HepG2 (cell line): ENCODE data around the gene TASOR2. TPM values are rescaled to one million over a fixed set of nuclear protein-coding genes. Genes with fewer than 3 reads are reported as not detected.

Experiments
- ARID2 ChIP-seq: sonication (generic); formaldehyde crosslinking; IDR thresholded peaks from 2 replicates; pipeline ENCODE4 v1.8.1; 2022; ENCODE audit warnings: mild to moderate bottlenecking, missing genetic modification reagents, borderline replicate concordance
- BCLAF1 ChIP-seq: fragments of 450-650 bp; IDR thresholded peaks from 2 replicates; pipeline ENCODE4 v1.6.1; 2017; ENCODE audit warnings: mild to moderate bottlenecking
- CBX1 ChIP-seq: IDR thresholded peaks from one replicate; pipeline ENCODE4 v1.6.1; 2016; ENCODE audit warnings: antibody characterized with exemption, low read depth
- CHCHD3 ChIP-seq: sonication (generic); formaldehyde crosslinking; IDR thresholded peaks from 2 replicates; pipeline ENCODE4 v1.8.0; 2022; ENCODE audit warnings: mild to moderate bottlenecking, missing genetic modification reagents, moderate library complexity
- FOSL2 ChIP-seq: sonication (generic); formaldehyde crosslinking; IDR thresholded peaks from 2 replicates; pipeline ENCODE4 v1.4.0; 2020; ENCODE audit warnings: missing genetic modification reagents
- FOXC1 ChIP-seq: sonication (generic); formaldehyde crosslinking; IDR thresholded peaks from 2 replicates; pipeline ENCODE4 v1.8.0; 2022; ENCODE audit warnings: mild to moderate bottlenecking, missing genetic modification reagents, borderline replicate concordance
- HOXA3 ChIP-seq: sonication (generic); formaldehyde crosslinking; IDR thresholded peaks from 2 replicates; pipeline ENCODE4 v1.5.0; 2020; ENCODE audit warnings: missing genetic modification reagents
- HOXD1 ChIP-seq: sonication (generic); formaldehyde crosslinking; IDR thresholded peaks from 2 replicates; pipeline ENCODE4 v1.5.0; 2020; ENCODE audit warnings: missing genetic modification reagents
- JUND ChIP-seq: sonication (generic); formaldehyde crosslinking; IDR thresholded peaks from 2 replicates; pipeline ENCODE4 v1.8.0; 2022; ENCODE audit warnings: mild to moderate bottlenecking, missing genetic modification reagents
- KMT2A ChIP-seq: sonication (generic); formaldehyde crosslinking; IDR thresholded peaks from 2 replicates; pipeline ENCODE4 v1.4.0; 2020; ENCODE audit warnings: missing genetic modification reagents
- MAF1 ChIP-seq: sonication (generic); formaldehyde crosslinking; IDR thresholded peaks from 2 replicates; pipeline ENCODE4 v1.5.0; 2020; ENCODE audit warnings: missing genetic modification reagents, borderline replicate concordance
- MED8 ChIP-seq: sonication (generic); formaldehyde crosslinking; IDR thresholded peaks from 2 replicates; pipeline ENCODE4 v1.8.1; 2023; ENCODE audit warnings: mild to moderate bottlenecking, missing genetic modification reagents; ENCODE audit not compliant: insufficient replicate concordance
- NCOR1 ChIP-seq: fragments of 200-600 bp; sonication (generic); IDR thresholded peaks from 2 replicates; pipeline ENCODE4 v1.7.0; 2017; ENCODE audit warnings: antibody characterized with exemption, low read length, borderline replicate concordance
- PHF5A ChIP-seq: IDR thresholded peaks from one replicate; pipeline ENCODE4 v1.6.1; 2018; ENCODE audit warnings: low read depth, missing genetic modification reagents; ENCODE audit not compliant: unreplicated experiment
- SYNCRIP ChIP-seq: fragments of 200-400 bp; formaldehyde crosslinking; IDR thresholded peaks from 2 replicates; pipeline ENCODE4 v1.6.1; 2018; ENCODE audit warnings: mild to moderate bottlenecking, low read depth, low read length; ENCODE audit not compliant: insufficient read depth
- TAF15 ChIP-seq: fragments of 200-400 bp; formaldehyde crosslinking; IDR thresholded peaks from one replicate; pipeline ENCODE4 v1.6.1; 2018; ENCODE audit warnings: mild to moderate bottlenecking, low read depth, low read length; ENCODE audit not compliant: poor library complexity, severe bottlenecking
- THRA ChIP-seq: sonication (generic); formaldehyde crosslinking; IDR thresholded peaks from 2 replicates; pipeline ENCODE4 v1.4.0; 2020; ENCODE audit warnings: missing genetic modification reagents, borderline replicate concordance
- XBP1 ChIP-seq: sonication (generic); formaldehyde crosslinking; IDR thresholded peaks from 2 replicates; pipeline ENCODE4 v1.5.0; 2020; ENCODE audit warnings: missing genetic modification reagents
- ZBTB14 ChIP-seq: sonication (generic); formaldehyde crosslinking; IDR thresholded peaks from 2 replicates; pipeline ENCODE4 v1.4.0; 2020; ENCODE audit warnings: missing genetic modification reagents
- ZFAT ChIP-seq: sonication (generic); formaldehyde crosslinking; conservative IDR thresholded peaks from 2 replicates; pipeline ENCODE4 v1.8.1; 2023; ENCODE audit warnings: missing genetic modification reagents, inconsistent platforms
- ZNF275 ChIP-seq: sonication (generic); formaldehyde crosslinking; IDR thresholded peaks from 2 replicates; pipeline ENCODE4 v1.8.0; 2022; ENCODE audit warnings: missing genetic modification reagents, mild to moderate bottlenecking, inconsistent platforms, borderline replicate concordance
- ZNF282 ChIP-seq: fragments of 450-650 bp; IDR thresholded peaks from 2 replicates; pipeline ENCODE4 v1.6.1; 2018; ENCODE audit not compliant: partially characterized antibody
- ZNF484 ChIP-seq: sonication (generic); formaldehyde crosslinking; IDR thresholded peaks from 2 replicates; pipeline ENCODE4 v1.5.1; 2020; ENCODE audit warnings: mild to moderate bottlenecking, low read depth, missing genetic modification reagents, borderline replicate concordance
- ZNF782 ChIP-seq: sonication (generic); formaldehyde crosslinking; IDR thresholded peaks from 2 replicates; pipeline ENCODE4 v1.4.0; 2020; ENCODE audit warnings: missing genetic modification reagents, mild to moderate bottlenecking, borderline replicate concordance
- polyA plus RNA-seq, 8 experiments: library from polyadenylated mRNA; depleted of rRNA in 3 of 8; stranded (reverse) in 7 of 8; unstranded in 1 of 8; fragments of >200 nt; fragmentation: Illumina TruSeq in 4 of 8; extraction: Trizol in 4 of 8; gene quantifications; 2 replicates each; pipeline versions ENCODE4 v1.2.1 to v1.2.3, GENCODE V29; 2011 to 2016; ENCODE audit warnings: low read depth in 4 of 8, missing spikeins in 1 of 8, mixed read lengths in 1 of 8; ENCODE audit not compliant: insufficient read depth in 1 of 8
- total RNA-seq, 5 experiments: library from RNA; depleted of rRNA; stranded (reverse); fragments of >200 nt; fragmentation: Illumina TruSeq; extraction: Trizol; gene quantifications; 2 replicates each; pipeline ENCODE4 v1.2.3, GENCODE V29; 2016; ENCODE audit warnings: low read depth in 1 of 5

Gene TASOR2
- total and polyA plus RNA-seq, 2 of the 13 experiments (the other 11 are each of a cell fraction or from before 2014, with no cell fraction given) = 24.2 to 55.3 TPM

GRCh38 chr10:5666841-5667630 lies 17.6 kb upstream of the TASOR2 start (continued):
- TF ChIP-seq BCLAF1 (no peak), CHCHD3 (CRISPR knock-in tag) (no peak), MAF1 (CRISPR knock-in tag) (no peak), ZNF282 (no peak), FOXC1 (CRISPR knock-in tag) (peak; percentile 52; the same call in 1 of the 2 replicates), HOXD1 (CRISPR knock-in tag) (no peak), ZNF484 (CRISPR knock-in tag) (no peak), KMT2A (CRISPR knock-in tag) (0 out of 2 replicates have a peak, but pooled peaks have one; percentile 14), MED8 (CRISPR knock-in tag) (no peak), HOXA3 (CRISPR knock-in tag) (no peak), ZNF782 (CRISPR knock-in tag) (no peak), PHF5A (no peak), JUND (CRISPR knock-in tag) (no peak), NCOR1 (peak; percentile 40; the same call in 1 of the 2 replicates), ZNF275 (CRISPR knock-in tag) (no peak), THRA (CRISPR knock-in tag) (no peak), ZBTB14 (0 out of 2 replicates have a peak, but pooled peaks have one; percentile 29), TAF15 (no peak), FOSL2 (CRISPR knock-in tag) (no peak), SYNCRIP (no peak), CBX1 (no peak), ZFAT (no peak), XBP1 (CRISPR knock-in tag) (no peak), ARID2 (0 out of 2 replicates have a peak, but pooled peaks have one; percentile 46)
